Breast epithelium (tissue), 3 donors: Measurements from ENCODE around the gene CAMK2B.

Experiments
- CTCF ChIP-seq, 3 donors: fragments of 450-650 bp; IDR thresholded peaks; one replicate each; pipeline ENCODE4 v1.5.1; 2016 to 2017; ENCODE audit warnings: antibody characterized with exemption in 3 of 3, mild to moderate bottlenecking in 3 of 3, moderate library complexity in 3 of 3
- POLR2A ChIP-seq: fragments of 450-650 bp; IDR thresholded peaks from one replicate; pipeline ENCODE4 v1.6.1; 2016; ENCODE audit warnings: antibody characterized with exemption, mild to moderate bottlenecking, moderate library complexity

- TF ChIP-seq CTCF (IDR thresholded peaks at IDR 0.05) (no peak), POLR2A (no peak)
Observed at GRCh38 chr7:44213877-44214388, 111.5 kb downstream of the CAMK2B start.
